ENCODE results near the gene DCAF15. TPM values are rescaled to one million over a fixed set of nuclear protein-coding genes. Genes with fewer than 3 reads are reported as not detected.

Gene DCAF15
- total RNA-seq, 4 donors from 2014 or later, result 5.3 to 20.8 (median 14.5) TPM

GRCh38 chr19:14005349-14006084, 53.2 kb downstream of the DCAF15 start:
- TF ChIP-seq POLR2A (IDR thresholded peaks at IDR 0.05) (peak; percentile 50 to 71), POLR2AphosphoS5 (IDR thresholded peaks at IDR 0.05) (no peak)
- 0 to 18% methylated on average over 1 to 9 of the region's 50 CpGs for WGBS, 2 donors (ENCODE audit: low coverage in 1 of 2)
- ATAC-seq, result peak; percentile 58
- Histone ChIP-seq H3K4me3 (peak overlapping the region; percentile 84 to 89), H3K36me3 (peaks cover 0 to under 1% of the 10 kb centered on the region in 2 donors), H3K9me3 (no peaks in the 10 kb centered on the region), H3K27me3 (no peaks in the 10 kb centered on the region), H3K4me1 (peaks cover 0 to 41% (median 18%) of the 10 kb centered on the region in 3 donors), H3K27ac (peak overlapping the region; percentile 98 to 99 (median 99))

GRCh38 chr19:14006085-14006765, 53.9 kb downstream of the DCAF15 start, which contains the start of gene RFX1:
RFX1 (minus strand) TSS chr19:14006320; CDS start chr19:13993843, 12,477 bp downstream.
- WGBS, 2 donors (ENCODE audit: low coverage in 1 of 2), result 0% methylated on average over 13 of the region's 58 CpGs; no CpG with 5 or more reads in 1 of the 2 donors
- no peaks in the 10 kb centered on the region for H3K36me3 ChIP-seq
- H3K4me1 ChIP-seq, result peaks cover 0 to 41% (median 18%) of the 10 kb centered on the region in 3 donors
- TF ChIP-seq CTCF (IDR thresholded peaks at IDR 0.05), result no peak
- peak; percentile 92 for ATAC-seq
- no peaks in the 10 kb centered on the region for H3K9me3 ChIP-seq
- H3K4me3 ChIP-seq, result peak within 1 kb of the TSS; percentile 84 to 89
- no peaks in the 10 kb centered on the region for H3K27me3 ChIP-seq
- H3K27ac ChIP-seq, result peak within 1 kb of the TSS; percentile 98 to 99 (median 99)

- 30 to 66% methylated on average over 3 to 8 of the region's 56 CpGs for WGBS, 2 donors (ENCODE audit: low coverage in 1 of 2)
- TF ChIP-seq POLR2A (IDR thresholded peaks at IDR 0.05) (peak; percentile 58 to 60), EP300 (IDR thresholded peaks at IDR 0.05) (no peak), POLR2AphosphoS5 (IDR thresholded peaks at IDR 0.05) (peak; percentile 62), CTCF (IDR thresholded peaks at IDR 0.05) (peak in 1 of 4 experiments; percentile 12)
- peak overlapping the region; percentile 78 to 89 for H3K4me3 ChIP-seq
- no peaks in the 10 kb centered on the region for H3K36me3 ChIP-seq
- H3K27me3 ChIP-seq, result no peaks in the 10 kb centered on the region
- peaks cover 0 to 41% (median 18%) of the 10 kb centered on the region in 3 donors for H3K4me1 ChIP-seq
- peak; percentile 50 for ATAC-seq
- H3K27ac ChIP-seq, result peak overlapping the region; percentile 95 to 99 (median 98)
- no peaks in the 10 kb centered on the region for H3K9me3 ChIP-seq
Observed at GRCh38 chr19:14006766-14007562, 54.7 kb downstream of the DCAF15 start.

Other genes starting within 250 kb of the DCAF15 start
- 10 to 100 TPM; 31.2 to 51.8 (median 42.2) TPM for gene MRI1, start 188.0 kb upstream of the DCAF15 start, total RNA-seq
- 100 to 1,000 TPM; 123 to 142 (median 128) TPM for gene C19orf53, start 178.1 kb upstream of the DCAF15 start, total RNA-seq
- 1 to 10 TPM; 3.9 to 9.2 (median 4.2) TPM for gene ZSWIM4, start 157.1 kb upstream of the DCAF15 start, total RNA-seq
- 1 to 10 TPM in 2 of 4 donors, not detected in 2; 1.1 to 5.0 TPM for gene NANOS3, start 75.4 kb upstream of the DCAF15 start, total RNA-seq
- gene BRME1, start 46.4 kb upstream of the DCAF15 start, total RNA-seq, result 1 to 10 TPM in 3 of 4 donors, not detected in 1; 1.9 to 2.4 (median 2.2) TPM
- 10 to 100 TPM; 15.6 to 36.8 (median 22.4) TPM for gene CC2D1A, start 46.3 kb upstream of the DCAF15 start, total RNA-seq
- gene PODNL1, start 14.1 kb upstream of the DCAF15 start, total RNA-seq, result under 1 TPM in 2 of 4 donors, not detected in 2; 0.62 to 0.67 TPM
- gene RFX1, start 53.8 kb downstream of the DCAF15 start, total RNA-seq, result 1 to 10 TPM; 2.0 to 5.9 (median 3.9) TPM
- not detected for gene RLN3, start 75.6 kb downstream of the DCAF15 start, total RNA-seq
- 1 to 10 TPM; 1.1 to 5.4 (median 3.1) TPM for gene IL27RA, start 79.3 kb downstream of the DCAF15 start, total RNA-seq
- not detected for gene PALM3, start 109.6 kb downstream of the DCAF15 start, total RNA-seq
- 1 to 10 TPM; 2.7 to 9.5 (median 5.6) TPM for gene MISP3, start 120.3 kb downstream of the DCAF15 start, total RNA-seq
- gene C19orf67, start 133.3 kb downstream of the DCAF15 start, total RNA-seq, result not detected
- 10 to 100 TPM; 21.9 to 61.3 (median 41.3) TPM for gene SAMD1, start 138.2 kb downstream of the DCAF15 start, total RNA-seq
- 100 to 1,000 TPM in 1 of 4 donors, 10 to 100 TPM in 3; 62.3 to 138 (median 76.6) TPM for gene PRKACA, start 165.3 kb downstream of the DCAF15 start, total RNA-seq
- 1 to 10 TPM in 1 of 4 donors, not detected in 3; 1.2 TPM for gene ASF1B, start 184.1 kb downstream of the DCAF15 start, total RNA-seq

Measured in gastroesophageal sphincter (tissue), 4 donors.